Head of caudate nucleus (tissue), 42 donors: Measurements from ENCODE around the gene COLGALT1.
"Not testable (repeated sequence)": the region's sequence is repeated elsewhere in the genome, so short reads cannot be mapped to it uniquely, and the experiment has no call there.

Experiments used
- DNase-seq, 42 donors: peaks; one replicate each; pipeline versions ENCODE4 v3.0.0 to v3.0.0-alpha.2; 2020 to 2021; ENCODE audit warnings: mixed read lengths in 7 of 42
- intact Hi-C: fragments of 100-400 bp; cut with DNase I; formaldehyde crosslinking; loops from one replicate; pipeline ENCODE4 v1.15.0; 2022

The COLGALT1 gene

DNA sequence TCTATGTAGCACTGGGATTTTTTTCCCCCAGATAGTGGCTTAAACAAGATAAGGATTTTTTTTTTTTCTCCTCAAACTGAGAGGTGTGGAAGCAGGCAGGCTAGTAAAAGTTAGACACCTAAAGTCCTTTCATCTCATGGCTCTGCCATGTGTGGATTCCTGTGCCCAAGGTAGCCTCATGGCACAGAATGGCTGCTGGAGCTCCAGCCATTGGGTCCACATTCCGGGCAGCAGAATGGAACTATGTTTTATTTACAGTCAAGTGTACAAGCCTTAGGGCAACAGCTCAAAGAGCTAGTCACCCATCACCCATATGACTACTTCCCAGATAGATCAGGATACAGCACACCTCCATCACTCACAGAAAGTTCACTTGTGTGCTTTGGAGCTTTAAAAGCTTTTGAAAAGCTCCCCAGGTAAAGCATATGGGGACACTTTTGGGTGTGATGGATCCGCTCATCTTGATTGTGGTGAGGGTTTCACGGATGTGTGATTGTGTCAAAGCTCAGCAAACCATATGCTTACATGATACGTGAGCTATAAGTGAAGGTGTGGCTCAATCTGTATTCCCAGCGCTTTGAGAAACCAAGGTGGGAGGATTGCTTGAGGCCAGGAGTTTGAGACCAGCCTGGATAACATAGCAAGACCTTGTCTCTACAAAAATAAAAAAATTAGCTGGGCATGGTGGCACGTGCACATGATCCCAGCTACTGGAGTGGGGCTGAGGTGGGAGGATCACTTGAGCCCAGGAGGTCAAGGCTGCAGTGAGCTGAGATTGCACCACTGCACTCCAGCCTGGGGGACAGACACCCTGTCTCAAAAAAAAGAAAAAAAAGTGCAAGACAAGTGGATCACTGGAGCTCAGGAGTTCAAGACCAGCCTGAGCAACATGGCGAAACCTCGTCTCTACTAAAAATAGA, 25.9 kb upstream of the COLGALT1 start:
- intact Hi-C loops: no loop called here
- DNase-seq: no peak

DNA sequence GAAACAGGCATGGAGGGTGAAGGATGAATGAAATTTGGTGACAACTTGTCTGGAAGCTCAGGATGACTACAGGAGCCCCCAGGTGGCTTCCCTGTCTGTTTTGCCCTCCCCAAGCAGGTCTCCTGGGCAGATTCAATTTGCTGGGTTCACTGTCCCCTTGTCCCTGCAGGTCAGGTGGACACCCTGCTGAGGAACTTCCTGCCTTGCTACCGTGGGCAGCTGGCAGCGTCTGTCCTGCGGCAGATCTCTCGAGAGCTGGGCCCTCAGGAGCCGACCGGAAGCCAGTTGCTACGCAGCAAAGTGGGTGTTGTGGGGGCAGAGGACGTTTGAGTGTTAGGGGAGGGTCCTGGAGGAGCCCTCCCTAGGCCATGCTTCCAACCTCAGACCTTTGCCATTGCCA, 24.9 kb upstream of the COLGALT1 start:
- DNase-seq: no peak
- intact Hi-C loops: no loop called here

DNA sequence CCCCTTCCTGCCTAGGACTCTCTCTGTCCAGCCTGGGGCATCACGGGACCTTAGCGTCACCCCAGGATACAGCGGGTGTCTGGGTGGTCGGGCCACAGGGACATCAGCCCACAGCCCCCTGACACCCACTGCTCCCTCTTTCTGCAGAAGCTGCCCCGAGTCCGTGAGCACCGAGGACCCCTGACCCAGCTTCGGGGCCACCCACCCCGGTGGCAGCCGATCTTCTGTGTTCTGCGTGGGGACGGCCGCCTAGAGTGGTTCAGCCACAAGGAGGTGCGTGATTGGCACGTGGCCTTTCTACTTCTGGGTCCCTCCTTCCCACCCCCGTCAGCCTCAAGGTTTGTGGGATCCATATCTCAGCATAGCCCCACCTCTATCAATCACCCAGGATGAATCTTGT, 23.3 kb upstream of the COLGALT1 start:
- DNase-seq: no peak
- intact Hi-C loops: no loop called here

DNA sequence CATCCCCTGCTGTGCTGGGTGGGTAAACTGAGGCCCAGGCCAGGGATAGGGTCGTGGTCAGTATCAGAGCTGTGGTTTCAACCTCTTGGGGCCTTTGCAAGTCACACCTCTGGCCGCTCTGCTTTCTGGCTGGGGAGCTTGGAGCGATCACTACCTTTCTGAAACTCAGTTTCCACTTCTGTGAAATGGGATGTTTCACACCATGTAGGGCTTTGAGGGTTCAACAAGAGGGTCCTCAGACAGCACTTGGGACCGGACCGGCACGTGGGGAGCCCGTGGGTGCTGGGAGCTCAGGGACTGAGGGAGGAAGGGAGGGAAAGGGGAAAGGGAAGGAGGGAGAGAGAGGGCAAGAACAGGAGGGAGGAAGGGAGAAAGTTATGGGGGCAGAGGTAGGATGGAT, 22.9 kb upstream of the COLGALT1 start:
- DNase-seq: no peak
- intact Hi-C loops: no loop called here

DNA sequence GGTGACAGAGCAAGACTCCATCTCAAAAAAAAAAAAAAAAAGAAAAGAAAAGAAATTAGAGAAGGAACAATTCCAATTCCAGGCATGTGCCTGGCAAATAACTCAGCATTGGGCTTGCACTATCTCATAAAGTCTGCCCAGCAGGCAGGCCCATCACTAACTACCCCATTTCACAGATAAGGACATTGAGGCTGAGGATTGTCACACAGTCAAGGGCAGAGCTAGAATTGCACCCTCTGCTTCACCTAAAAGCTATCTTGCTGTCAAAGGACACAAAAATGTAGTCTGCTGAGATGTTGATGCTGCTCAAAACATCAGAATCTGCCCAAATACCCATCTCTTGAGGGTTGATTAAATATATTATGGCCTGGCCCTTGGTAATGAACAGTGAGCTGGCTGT, 20.7 kb upstream of the COLGALT1 start:
- intact Hi-C loops: no loop called here
- DNase-seq: no peak

DNA sequence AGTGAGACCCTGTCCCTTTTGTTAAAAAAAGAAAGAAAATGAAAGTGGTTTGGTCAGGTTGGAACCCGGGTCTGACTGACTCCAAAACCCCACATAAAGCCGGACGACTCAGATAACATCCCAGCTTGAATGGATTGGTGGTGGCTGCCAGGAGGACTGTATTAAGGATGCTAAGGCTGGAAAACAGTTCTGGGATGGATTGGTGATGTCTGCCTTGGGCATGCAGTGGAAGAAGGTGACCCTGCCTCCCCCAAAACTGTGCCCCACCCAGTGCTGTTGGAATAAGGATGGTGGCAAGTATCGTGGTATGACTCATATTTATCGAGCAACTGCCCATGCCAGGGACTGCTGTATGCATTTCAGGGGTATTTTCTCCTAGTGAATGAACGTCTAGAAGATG, 18.5 kb upstream of the COLGALT1 start:
- intact Hi-C loops: no loop called here
- DNase-seq: no peak

DNA sequence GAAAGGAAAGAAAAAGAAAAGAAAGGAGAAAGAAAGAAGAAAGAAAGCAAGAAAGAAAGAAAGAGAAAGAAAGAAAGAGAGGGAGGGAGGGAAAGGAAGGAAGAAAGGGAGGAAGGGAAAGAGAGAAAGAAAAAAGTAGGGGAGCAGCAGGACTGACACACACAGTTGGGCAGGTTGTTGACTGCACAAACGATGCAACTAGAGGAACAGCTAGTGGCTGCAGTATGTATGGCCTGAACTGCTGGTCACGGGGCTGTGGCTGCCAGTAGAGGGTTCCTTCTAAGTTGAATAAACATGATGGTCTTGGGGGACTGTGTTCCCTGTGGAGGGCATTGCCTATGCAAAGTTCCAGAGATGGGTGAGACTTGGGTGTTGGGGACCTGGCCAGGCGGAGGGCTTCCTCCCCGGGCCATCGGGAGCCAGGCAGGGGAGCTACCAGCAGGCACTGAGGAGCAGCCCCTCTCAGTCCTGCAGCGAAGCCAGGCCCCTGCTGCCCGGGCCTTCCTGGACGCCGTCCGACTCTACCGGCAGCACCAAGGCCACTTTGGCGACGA, 16.7 kb upstream of the COLGALT1 start:
- intact Hi-C loops: no loop called here
- DNase-seq: no peak

DNA sequence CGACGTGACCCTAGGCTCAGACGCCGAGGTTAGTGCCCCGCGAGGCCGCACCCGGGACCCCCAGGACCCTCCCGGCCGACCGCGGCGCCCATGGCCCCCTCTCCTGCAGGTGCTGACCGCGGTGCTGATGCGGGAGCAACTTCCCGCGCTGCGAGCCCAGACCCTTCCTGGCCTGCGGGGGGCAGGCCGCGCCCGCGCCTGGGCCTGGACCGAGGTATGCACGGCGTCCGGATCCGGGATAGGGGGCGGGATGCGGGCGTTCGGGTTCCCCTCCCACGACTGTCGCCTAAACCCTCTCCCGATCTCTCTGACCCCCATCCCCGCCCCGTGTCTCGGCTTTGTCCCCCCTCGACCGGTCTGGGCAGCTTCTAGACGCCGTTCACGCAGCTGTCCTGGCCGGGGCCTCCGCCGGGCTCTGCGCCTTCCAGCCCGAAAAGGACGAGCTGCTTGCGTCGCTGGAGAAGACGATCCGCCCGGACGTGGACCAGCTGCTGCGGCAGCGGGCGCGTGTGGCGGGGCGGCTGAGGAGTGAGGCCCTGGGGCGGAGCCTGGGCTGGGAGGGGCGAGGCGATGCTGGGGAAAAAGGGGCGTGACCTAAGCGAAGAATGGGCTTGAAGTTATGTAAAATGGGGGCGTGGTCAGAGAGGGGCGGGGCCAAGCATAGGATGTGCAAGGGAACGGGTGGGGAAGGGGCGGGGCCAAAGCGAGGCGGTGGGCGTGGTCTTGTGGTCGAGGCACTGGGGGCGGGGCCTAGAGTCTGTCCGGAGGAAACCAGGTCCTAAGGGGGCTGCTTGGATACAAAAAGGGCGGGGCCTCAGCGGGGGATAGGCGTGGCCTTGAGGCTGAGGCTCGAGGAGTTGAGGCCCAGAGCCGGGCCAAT, 16.0 kb upstream of the COLGALT1 start:
- DNase-seq: peak; percentile 70 to 93 (median 84)
- intact Hi-C loops: no loop called here

DNA sequence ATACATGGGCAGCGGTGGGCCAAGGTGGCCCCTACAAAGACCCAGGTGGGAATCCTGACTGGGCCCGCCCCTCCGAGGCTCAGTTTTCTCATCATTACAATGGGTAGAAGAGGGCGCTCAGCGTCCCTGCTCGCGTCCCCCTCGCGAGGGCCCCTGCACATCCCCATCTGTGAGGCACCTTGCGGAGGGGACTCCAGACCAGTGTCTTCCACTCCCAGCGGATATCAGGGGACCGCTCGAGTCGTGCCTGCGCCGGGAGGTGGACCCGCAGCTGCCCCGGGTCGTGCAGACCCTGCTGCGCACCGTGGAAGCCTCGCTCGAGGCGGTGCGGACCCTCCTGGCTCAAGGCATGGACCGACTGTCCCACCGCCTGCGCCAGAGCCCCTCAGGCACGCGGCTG, 15.3 kb upstream of the COLGALT1 start:
- intact Hi-C loops: no loop called here

DNA sequence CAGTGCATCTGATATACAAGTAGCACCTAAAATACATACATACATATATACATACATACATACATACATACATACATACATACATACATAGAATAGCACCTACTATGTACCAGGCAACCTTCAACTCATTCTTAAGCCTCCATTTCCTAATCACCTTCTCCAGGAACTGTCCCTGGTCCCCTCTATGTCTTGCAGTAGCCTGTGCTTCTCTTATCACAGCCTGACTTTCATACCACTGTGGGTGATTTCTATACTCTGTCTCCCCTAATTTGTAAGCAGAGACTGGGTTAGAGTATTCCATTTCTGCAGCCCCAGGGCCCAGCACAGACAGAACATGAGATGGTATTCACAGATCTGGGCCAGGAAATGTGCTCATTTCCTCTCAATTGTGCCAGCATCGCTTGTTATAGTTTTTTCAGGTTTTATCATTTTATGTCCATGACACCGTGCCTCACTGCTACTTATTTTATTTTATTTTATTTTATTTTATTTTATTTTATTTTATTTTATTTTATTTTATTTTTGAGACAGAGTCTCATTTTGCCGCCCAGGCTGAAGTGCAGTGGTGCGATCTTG, 14.2 kb upstream of the COLGALT1 start:
- no peak for DNase-seq
- intact Hi-C loops: no loop called here

More for the DNA sequence above, 15.3 kb upstream of the COLGALT1 start:
- DNase-seq: no peak

DNA sequence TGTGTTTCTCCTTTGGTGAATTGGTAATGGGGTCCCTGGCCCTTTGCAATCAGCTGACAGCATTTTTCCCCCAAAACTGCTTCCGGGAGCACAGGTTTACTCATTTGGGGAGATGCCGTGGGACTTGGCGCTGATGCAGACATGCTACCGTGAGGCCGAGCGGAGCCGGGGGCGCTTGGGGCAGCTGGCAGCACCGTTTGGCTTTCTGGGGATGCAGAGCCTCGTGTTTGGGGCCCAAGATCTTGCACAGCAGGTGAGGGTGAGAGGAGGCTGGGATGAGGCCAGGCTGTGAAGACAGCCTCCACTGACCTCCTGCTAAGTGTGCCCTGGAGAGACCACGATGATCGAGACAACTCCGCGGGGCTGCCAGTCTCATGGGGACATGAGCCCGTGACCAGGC, 13.4 kb upstream of the COLGALT1 start:
- intact Hi-C loops: no loop called here

DNA sequence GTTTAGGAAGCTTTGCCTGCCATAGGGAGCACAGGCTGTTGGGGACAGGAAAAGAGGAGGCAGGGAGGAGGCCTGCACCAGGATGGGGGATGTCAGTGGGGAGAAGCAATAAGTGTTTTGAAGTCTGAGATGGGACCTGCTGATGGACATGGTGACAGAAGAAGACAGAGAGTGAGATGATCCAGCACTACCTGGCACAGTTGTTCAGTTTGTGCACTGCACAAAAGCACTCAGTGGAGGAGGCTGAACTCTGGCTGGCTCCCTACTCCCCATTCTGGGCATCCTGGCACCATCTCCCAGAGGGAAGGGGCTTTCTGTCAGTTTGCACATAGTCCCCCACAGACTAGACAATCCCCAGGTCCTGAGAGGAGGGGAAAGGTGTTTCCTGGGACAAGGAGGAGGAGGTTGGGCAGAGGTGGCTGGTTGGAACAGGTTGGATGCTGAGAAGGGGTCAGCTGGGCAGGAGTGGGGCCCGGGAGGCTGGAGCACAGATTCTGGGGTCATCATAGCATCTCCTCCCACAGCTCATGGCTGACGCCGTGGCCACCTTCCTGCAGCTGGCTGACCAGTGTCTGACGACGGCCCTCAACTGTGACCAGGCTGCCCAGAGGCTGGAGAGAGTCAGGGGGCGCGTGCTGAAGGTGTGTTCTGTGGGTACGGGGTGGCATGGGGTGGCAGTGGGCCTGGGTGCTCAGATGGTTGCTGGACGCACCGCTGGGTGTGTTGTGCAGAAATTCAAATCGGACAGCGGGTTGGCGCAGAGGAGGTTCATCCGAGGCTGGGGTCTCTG, 12.5 kb upstream of the COLGALT1 start:
- intact Hi-C loops: no loop called here

More for the DNA sequence above, 13.4 kb upstream of the COLGALT1 start:
- DNase-seq: no peak

DNA sequence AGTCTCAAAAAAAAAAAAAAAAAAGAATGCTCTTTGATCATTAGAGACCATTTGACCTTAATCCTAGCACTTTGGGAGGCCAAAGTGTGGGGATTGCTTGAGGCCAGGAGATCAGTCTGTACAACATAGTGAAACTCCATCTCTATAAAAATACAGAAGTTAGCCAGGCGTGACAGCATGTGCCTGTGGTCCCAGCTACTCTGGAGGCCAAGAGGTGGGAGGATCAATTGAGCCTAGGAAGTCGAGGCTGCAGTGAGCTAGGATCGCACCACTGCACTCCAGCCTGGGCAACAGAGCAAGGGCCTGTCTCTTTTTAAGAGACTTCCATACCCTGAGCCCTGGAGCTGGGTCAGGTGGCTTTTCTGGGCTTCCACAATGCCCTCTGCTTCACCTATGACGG, 11.5 kb upstream of the COLGALT1 start:
- no peak for DNase-seq
- intact Hi-C loops: no loop called here

More for the DNA sequence above, 12.5 kb upstream of the COLGALT1 start:
- DNase-seq: no peak

DNA sequence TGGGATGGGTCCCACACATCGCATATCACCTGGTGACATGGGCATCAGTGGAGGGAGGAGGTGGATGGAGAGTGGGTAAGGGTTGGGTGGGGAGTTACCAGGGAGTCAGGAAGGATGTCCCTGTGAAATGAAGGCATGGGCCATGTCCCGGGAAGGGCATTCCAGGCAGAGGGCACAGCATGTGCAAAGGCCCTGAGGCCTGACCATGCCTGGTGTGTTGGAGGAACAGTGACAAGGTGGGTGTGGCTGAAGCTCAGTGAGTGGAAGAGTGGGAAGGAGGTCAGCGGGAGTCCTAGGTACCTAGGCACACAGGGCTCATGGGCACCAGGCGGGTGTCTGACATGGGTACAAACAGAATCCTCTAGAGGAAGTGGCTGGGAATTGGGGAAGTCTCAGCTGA, 11.0 kb upstream of the COLGALT1 start:
- intact Hi-C loops: no loop called here
- no peak for DNase-seq

DNA sequence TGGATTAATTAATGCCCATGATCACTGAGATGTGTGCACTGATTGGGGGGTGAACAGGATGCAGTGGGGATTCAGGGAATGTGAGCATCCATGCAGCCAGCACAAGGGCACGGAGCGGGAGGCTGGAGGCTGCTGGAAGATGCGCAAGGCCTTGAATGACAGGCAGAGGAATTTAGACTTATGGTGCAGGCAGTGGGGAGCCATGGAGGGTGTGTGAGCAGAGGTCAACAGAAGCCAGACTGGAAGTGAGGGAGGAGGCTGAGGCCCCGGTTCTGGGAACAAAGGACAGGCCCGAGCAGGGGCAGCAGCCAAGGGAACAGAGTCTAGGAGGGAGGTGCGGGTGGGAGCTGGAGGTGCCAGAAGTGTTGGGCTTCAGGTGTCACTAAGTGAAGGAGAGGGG, 7.3 kb upstream of the COLGALT1 start:
- no peak for DNase-seq

DNA sequence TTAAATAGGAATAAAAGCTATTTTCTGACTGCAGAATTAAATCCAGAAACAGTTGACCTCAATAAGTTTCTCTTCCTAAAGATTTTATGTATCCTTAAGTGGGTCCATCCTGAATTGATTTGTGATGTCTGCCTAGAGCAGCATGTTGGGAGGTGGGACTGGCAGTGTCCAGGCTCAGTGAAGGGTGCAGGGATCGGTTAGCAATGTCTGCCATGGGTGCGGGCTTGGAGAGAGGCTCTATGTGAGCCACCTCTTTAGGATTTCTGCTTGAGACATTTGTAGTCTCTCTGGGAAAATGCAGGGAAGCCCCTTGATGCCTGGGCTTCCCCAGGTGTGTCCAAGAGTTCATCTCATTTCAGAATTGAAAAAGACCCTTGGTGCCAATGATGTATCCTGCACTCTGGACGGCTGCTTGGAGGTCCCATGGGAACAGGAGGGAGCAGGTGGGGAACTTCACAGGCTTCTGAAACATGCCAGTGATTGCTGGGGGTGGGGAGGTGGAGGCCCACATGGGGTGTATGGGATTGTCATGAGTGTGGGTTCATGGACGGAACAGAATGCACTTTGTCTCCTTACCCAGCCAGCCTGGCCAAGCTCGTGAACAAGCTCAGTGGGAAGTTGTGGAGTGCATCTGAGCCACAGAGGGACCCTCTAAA, 6.2 kb upstream of the COLGALT1 start:
- DNase-seq: no peak
- intact Hi-C loops: no loop called here

More for the DNA sequence above, 7.3 kb upstream of the COLGALT1 start:
- intact Hi-C loops: no loop called here

DNA sequence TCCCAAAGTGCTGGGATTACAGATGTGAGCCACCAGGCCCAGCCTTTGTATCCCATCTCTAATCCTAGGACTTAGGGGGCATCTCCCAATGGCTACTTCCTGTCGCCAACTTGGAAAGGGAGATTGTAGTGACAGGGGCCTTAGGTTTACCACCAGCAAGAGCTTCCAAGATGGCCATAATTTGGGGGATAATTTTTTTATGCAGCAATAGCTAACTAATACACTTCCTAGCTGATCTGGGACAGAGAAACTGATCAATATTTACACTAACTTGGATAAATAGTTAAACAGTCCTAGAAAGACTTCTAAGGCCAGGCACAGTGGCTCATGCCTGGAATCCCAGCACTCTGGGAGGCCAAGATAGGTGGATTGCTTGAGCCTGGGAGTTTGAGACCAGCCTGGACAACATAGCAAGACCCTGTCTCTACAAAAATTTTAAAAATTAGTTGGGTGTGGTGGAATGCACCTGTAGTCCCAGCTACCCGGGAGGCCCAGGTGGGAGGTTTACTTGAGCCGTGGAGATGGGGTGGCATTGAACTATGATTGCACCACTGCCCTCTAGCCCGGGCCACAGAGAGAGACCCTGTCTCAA, 5.3 kb upstream of the COLGALT1 start:
- DNase-seq: no peak
- intact Hi-C loops: no loop called here

DNA sequence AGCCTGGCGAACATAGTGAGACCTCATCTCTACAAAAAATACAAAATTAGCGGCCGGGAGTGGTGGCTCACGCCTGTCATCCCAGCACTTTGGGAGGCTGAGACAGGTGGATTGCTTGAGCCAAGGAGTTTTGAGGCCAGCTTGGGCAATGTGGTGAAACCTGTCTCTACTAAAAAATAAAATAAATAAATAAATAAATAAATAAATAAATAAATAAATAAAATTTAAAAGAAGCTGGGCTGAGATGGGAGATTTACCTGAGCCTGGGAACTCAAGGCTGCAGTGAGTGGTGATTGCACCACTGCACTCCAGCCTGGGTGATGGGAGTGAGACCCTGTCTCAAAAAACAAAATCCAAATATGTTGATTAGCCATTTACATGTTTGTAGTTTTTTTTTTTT, 2.7 kb upstream of the COLGALT1 start:
- intact Hi-C loops, DNase-seq: not testable (repeated sequence)
